ENCODE data around the gene SIVA1. TPM values are rescaled to one million over a fixed set of nuclear protein-coding genes. Genes with fewer than 3 reads are reported as not detected.

The SIVA1 gene
- total and polyA plus RNA-seq, 2 donors (not counting 1 experiment from before 2014, with no cell fraction given) = 50.7 to 123 TPM

GRCh38 chr14:104767634-104767918 is 14.6 kb downstream of the SIVA1 start:
- ChIA-PET POLR2A (no interaction called here), CTCF (interaction anchor here (1.4 to 6.1 kb wide), 4 partner anchors 13 to 59 kb away, joined by 4 to 89 read pairs (median 10); no protein-coding TSS in a partner anchor)
- no peak overlapping the region for H3K4me2 ChIP-seq (replicated peaks; ENCODE audit: low read depth, low read length, poor library complexity, severe bottlenecking)
- H3K79me2 ChIP-seq (ENCODE audit: control insufficient read depth, insufficient read depth, low read length) = no peaks in the 10 kb centered on the region
- H3K27ac ChIP-seq (ENCODE audit: low read length in 2 of 2) = no peak overlapping the region
- no peak overlapping the region for H2AFZ ChIP-seq (ENCODE audit: insufficient read depth, low read depth, low read length, poor library complexity, severe bottlenecking)
- peaks cover 0 to 14% (median 3%) of the 10 kb centered on the region in 3 donors for H3K9me3 ChIP-seq (ENCODE audit: control extremely low read depth in 1 of 3, control insufficient read depth in 2 of 3, insufficient read depth in 1 of 3, low read length in 2 of 3)
- intact Hi-C loops (cut with micrococcal nuclease) = no loop called here
- H3K27ac Mint-ChIP-seq = no peak overlapping the region
- peaks cover 0 to 10% of the 10 kb centered on the region in 2 experiments for H3K36me3 ChIP-seq (replicated peaks in 1 of 2; ENCODE audit: control extremely low read depth in 1 of 2, control insufficient read depth in 1 of 2, extremely low read depth in 1 of 2, insufficient read depth in 2 of 2, low read length in 1 of 2)
- no peak overlapping the region for H3K4me3 ChIP-seq (ENCODE audit: control extremely low read depth in 1 of 5, extremely low read depth in 1 of 5, insufficient read depth in 1 of 5, low read depth in 2 of 5, low read length in 4 of 5)
- no peaks in the 10 kb centered on the region for H3K9me3 Mint-ChIP-seq (ENCODE audit: insufficient read depth)
- no peak for DNase-seq
- H3K27me3 ChIP-seq (replicated peaks in 1 of 4; ENCODE audit: control extremely low read depth in 1 of 4, control insufficient read depth in 3 of 4, insufficient read depth in 4 of 4, low read length in 3 of 4) = no peaks in the 10 kb centered on the region
- no peak for ATAC-seq (ENCODE audit: low read depth)
- H4K20me1 ChIP-seq (ENCODE audit: control insufficient read depth, insufficient read depth, low read length, poor library complexity, severe bottlenecking) = no peaks in the 10 kb centered on the region
- H3K4me3 Mint-ChIP-seq = no peak overlapping the region
- H3K27me3 Mint-ChIP-seq = no peaks in the 10 kb centered on the region
- TF ChIP-seq CTCF (IDR thresholded peaks at IDR 0.05) (no peak), EZH2 (IDR thresholded peaks at IDR 0.05; ENCODE audit: borderline replicate concordance, insufficient read depth, low read depth, low read length, poor library complexity, severe bottlenecking) (no peak)
- H3K4me1 Mint-ChIP-seq = peaks cover 8% of the 10 kb centered on the region
- no peak overlapping the region for H3K9ac ChIP-seq (ENCODE audit: low read length)
- 97% methylated on average over 5 of the region's 5 CpGs for whole genome bisulfite sequencing (ENCODE audit: insufficient coverage)
- H3K4me1 ChIP-seq (ENCODE audit: control insufficient read depth in 2 of 2, insufficient read depth in 2 of 2, low read length in 2 of 2) = peaks cover 0 to 8% of the 10 kb centered on the region in 2 donors

GRCh38 chr14:104768437-104769323 is 15.7 kb downstream of the SIVA1 start:
- Histone ChIP-seq H2AFZ (ENCODE audit: insufficient read depth, low read depth, low read length, poor library complexity, severe bottlenecking) (peak overlapping the region; percentile 30), H3K27me3 (replicated peaks in 1 of 4; ENCODE audit: control extremely low read depth in 1 of 4, control insufficient read depth in 3 of 4, insufficient read depth in 4 of 4, low read length in 3 of 4) (no peaks in the 10 kb centered on the region), H3K4me2 (replicated peaks; ENCODE audit: low read depth, low read length, poor library complexity, severe bottlenecking) (peak overlapping the region; percentile 23), H3K27ac (ENCODE audit: low read length in 2 of 2) (no peak overlapping the region), H3K79me2 (ENCODE audit: control insufficient read depth, insufficient read depth, low read length) (no peaks in the 10 kb centered on the region), H4K20me1 (ENCODE audit: control insufficient read depth, insufficient read depth, low read length, poor library complexity, severe bottlenecking) (no peaks in the 10 kb centered on the region), H3K9me3 (ENCODE audit: control extremely low read depth in 1 of 3, control insufficient read depth in 2 of 3, insufficient read depth in 1 of 3, low read length in 2 of 3) (peaks cover 0 to 14% (median 3%) of the 10 kb centered on the region in 3 donors), H3K36me3 (replicated peaks in 1 of 2; ENCODE audit: control extremely low read depth in 1 of 2, control insufficient read depth in 1 of 2, extremely low read depth in 1 of 2, insufficient read depth in 2 of 2, low read length in 1 of 2) (peaks cover 0 to 10% of the 10 kb centered on the region in 2 experiments), H3K9ac (ENCODE audit: low read length) (no peak overlapping the region), H3K4me1 (ENCODE audit: control insufficient read depth in 2 of 2, insufficient read depth in 2 of 2, low read length in 2 of 2) (peaks cover 0 to 8% of the 10 kb centered on the region in 2 donors), H3K4me3 (ENCODE audit: control extremely low read depth in 1 of 5, extremely low read depth in 1 of 5, insufficient read depth in 1 of 5, low read depth in 2 of 5, low read length in 4 of 5) (no peak overlapping the region)
- TF ChIP-seq EZH2 (IDR thresholded peaks at IDR 0.05; ENCODE audit: borderline replicate concordance, insufficient read depth, low read depth, low read length, poor library complexity, severe bottlenecking) (no peak), CTCF (IDR thresholded peaks at IDR 0.05) (peak; percentile 95)
- WGBS (ENCODE audit: insufficient coverage) = 20% methylated on average over 20 of the region's 25 CpGs
- DNase-seq (peak; percentile 88), ATAC-seq (ENCODE audit: low read depth) (peak; percentile 95)
- Mint-ChIP-seq H3K27me3 (no peaks in the 10 kb centered on the region), H3K4me1 (peaks cover 8% of the 10 kb centered on the region), H3K27ac (no peak overlapping the region), H3K4me3 (no peak overlapping the region), H3K9me3 (ENCODE audit: insufficient read depth) (no peaks in the 10 kb centered on the region)
- ChIA-PET POLR2A (interaction anchor here (1.0 to 1.1 kb wide), 2 partner anchors 16 to 57 kb away, joined by 3 to 4 read pairs; partner anchors contain the start of gene SIVA1), CTCF (interaction anchor here (0.6 to 6.1 kb wide), 27 partner anchors 9 to 278 kb away, joined by 3 to 89 read pairs (median 4); partner anchors contain the start of genes PLD4, SIVA1 and ZBTB42)
- intact Hi-C loops (cut with micrococcal nuclease) = loop anchor here (1.0 kb wide), 3 partner anchors 16 to 58 kb away; partner anchors contain the start of gene ZBTB42
